GM12878 (cell line): Measurements from ENCODE around the gene EFCC1.

Experiments used
- CTCF ChIP-seq, 3 experiments: IDR thresholded peaks in 2 of 3; conservative IDR thresholded peaks in 1 of 3; 2 replicates each; pipeline ENCODE4 v1.5.1; 2011; ENCODE audit warnings: low read depth in 3 of 3, low read length in 3 of 3, mild to moderate bottlenecking in 3 of 3, control low read depth in 2 of 3, moderate library complexity in 2 of 3, inconsistent platforms in 1 of 3, mixed read lengths in 1 of 3; ENCODE audit not compliant: control insufficient read depth in 2 of 3, insufficient read depth in 1 of 3; ENCODE audit errors: extremely low read depth in 1 of 3
- EGR1 ChIP-seq, 2 experiments: IDR thresholded peaks; 1 replicate in 1 of 2; 2 replicates in 1 of 2; pipeline ENCODE4 v1.6.1; 2011 to 2012; ENCODE audit warnings: low read depth in 2 of 2, low read length in 2 of 2, borderline replicate concordance in 1 of 2, mild to moderate bottlenecking in 1 of 2, moderate library complexity in 1 of 2
- POLR2AphosphoS5 ChIP-seq: IDR thresholded peaks from 2 replicates; pipeline ENCODE4 v1.6.1; 2011; ENCODE audit warnings: mild to moderate bottlenecking, low read length, inconsistent platforms
- REST ChIP-seq: IDR thresholded peaks from 2 replicates; pipeline ENCODE4 v1.6.1; 2012; ENCODE audit warnings: mild to moderate bottlenecking, low read depth, low read length

GRCh38 chr3:128994581-128995546 lies 6.2 kb upstream of the EFCC1 start:
- TF ChIP-seq POLR2AphosphoS5 (no peak), CTCF (IDR thresholded peaks at IDR 0.05 in 2 of 3, conservative IDR thresholded peaks at IDR 0.05 in 1 of 3; ENCODE audit: control insufficient read depth in 2 of 3, extremely low read depth in 1 of 3, insufficient read depth in 1 of 3, low read depth in 3 of 3, low read length in 3 of 3) (no peak), EGR1 (IDR thresholded peaks at IDR 0.05; ENCODE audit: borderline replicate concordance in 1 of 2, low read depth in 2 of 2, low read length in 2 of 2) (no peak), REST (no peak)
